ENCODE results near the gene HLA-DPA1. TPM values are rescaled to one million over a fixed set of nuclear protein-coding genes. Genes with fewer than 3 reads are reported as not detected.

The HLA-DPA1 gene
- total RNA-seq, 1 experiment from 2014 or later = 0.69 TPM

GRCh38 chr6:33015798-33016197 lies 57.7 kb downstream of the HLA-DPA1 start:
- Histone ChIP-seq H3K4me1 (ENCODE audit: control insufficient read depth, insufficient read depth, low read length) (no peaks in the 10 kb centered on the region), H3K36me3 (ENCODE audit: control insufficient read depth, insufficient read depth, low read length) (no peaks in the 10 kb centered on the region), H3K27me3 (ENCODE audit: control insufficient read depth, insufficient read depth, low read length) (peaks cover 19% of the 10 kb centered on the region), H3K9me3 (ENCODE audit: control insufficient read depth, insufficient read depth, low read depth, low read length) (no peaks in the 10 kb centered on the region), H3K4me3 (ENCODE audit: low read depth in 2 of 2, low read length in 2 of 2) (no peak overlapping the region), H3K27ac (ENCODE audit: low read length) (no peak overlapping the region)
- in situ Hi-C loops (cut with HindIII; ENCODE audit: low pct_unique_long_range_greater_than_20kb, low sequenced_read_pairs) (no loop called here), intact Hi-C loops (cut with micrococcal nuclease; ENCODE audit: unreplicated experiment) (loop anchor here (5.0 to 10.0 kb wide), 3 partner anchors 132 to 229 kb away; no protein-coding TSS in a partner anchor)
- TF ChIP-seq POLR2AphosphoS5 (IDR thresholded peaks at IDR 0.05; ENCODE audit: low read depth, low read length) = no peak
- no peak for TF ChIP-seq SIN3A (IDR thresholded peaks at IDR 0.05; ENCODE audit: borderline replicate concordance, insufficient read depth, low read depth, low read length)
- TF ChIP-seq REST (IDR thresholded peaks at IDR 0.05; ENCODE audit: insufficient read depth in 1 of 2, low read depth in 2 of 2, low read length in 1 of 2) = no peak
- TF ChIP-seq TCF7L2 (IDR thresholded peaks at IDR 0.05; ENCODE audit: low read depth, low read length) = no peak
- no peak for TF ChIP-seq CTCF (IDR thresholded peaks at IDR 0.05)
- DNase-seq (ENCODE audit: low read depth, low spot score) (no peak), ATAC-seq (no peak)
- ChIA-PET CTCF (interaction anchor here (0.5 kb wide), 1 partner anchor 75 kb away, joined by 3 read pairs; no protein-coding TSS in a partner anchor), POLR2A (interaction anchor here (0.6 kb wide), 1 partner anchor 468 kb away, joined by 3 read pairs; no protein-coding TSS in a partner anchor)
- no TSS peak for BruUV-seq (replicated peaks)

- in situ Hi-C loops (cut with HindIII; ENCODE audit: low pct_unique_long_range_greater_than_20kb, low sequenced_read_pairs) = no loop called here
- POLR2A ChIA-PET = no interaction called here
- Histone ChIP-seq H3K4me3 (ENCODE audit: low read depth in 2 of 2, low read length in 2 of 2) (no peak overlapping the region), H3K27ac (ENCODE audit: low read length) (no peak overlapping the region), H3K9me3 (ENCODE audit: control insufficient read depth, insufficient read depth, low read depth, low read length) (no peaks in the 10 kb centered on the region), H3K36me3 (ENCODE audit: control insufficient read depth, insufficient read depth, low read length) (no peaks in the 10 kb centered on the region), H3K27me3 (ENCODE audit: control insufficient read depth, insufficient read depth, low read length) (peaks cover 19% of the 10 kb centered on the region), H3K4me1 (ENCODE audit: control insufficient read depth, insufficient read depth, low read length) (no peaks in the 10 kb centered on the region)
- no TSS peak for BruUV-seq (replicated peaks)
- intact Hi-C loops (cut with micrococcal nuclease; ENCODE audit: unreplicated experiment) = loop anchor here (5.0 to 10.0 kb wide), 3 partner anchors 132 to 230 kb away; no protein-coding TSS in a partner anchor
- CTCF ChIA-PET = interaction anchor here (0.6 kb wide), 3 partner anchors 113 to 360 kb away, joined by 3 to 4 read pairs (median 3); no protein-coding TSS in a partner anchor
- peak; percentile 62 for DNase-seq (ENCODE audit: low read depth, low spot score)
- TF ChIP-seq POLR2AphosphoS5 (IDR thresholded peaks at IDR 0.05; ENCODE audit: low read depth, low read length) (no peak), REST (IDR thresholded peaks at IDR 0.05; ENCODE audit: insufficient read depth in 1 of 2, low read depth in 2 of 2, low read length in 1 of 2) (no peak), SIN3A (IDR thresholded peaks at IDR 0.05; ENCODE audit: borderline replicate concordance, insufficient read depth, low read depth, low read length) (no peak), TCF7L2 (IDR thresholded peaks at IDR 0.05; ENCODE audit: low read depth, low read length) (no peak), CTCF (IDR thresholded peaks at IDR 0.05) (peak; percentile 84)
- ATAC-seq = peak; percentile 82
Observed at GRCh38 chr6:33014841-33015634, 58.4 kb downstream of the HLA-DPA1 start.
